NCI-H345 (cell line): ENCODE measurements around the gene HOTAIR.
A peak's percentile ranks its signal among the peaks of the same experiment; 100 is the strongest.

Experiments
- DNase-seq: peaks from one replicate; lab custom pipeline; 2025; lab: John Stamatoyannopoulos, UW

HOTAIR gene

GRCh38 chr12:54011665-54012532 is 37.1 kb upstream of the HOTAIR start:
- no peak for DNase-seq

- no peak for DNase-seq
Observed at GRCh38 chr12:54010972-54011664, 36.4 kb upstream of the HOTAIR start.

- no peak for DNase-seq
Observed at GRCh38 chr12:54010053-54010971, 35.6 kb upstream of the HOTAIR start.

GRCh38 chr12:54009171-54010052 is 34.7 kb upstream of the HOTAIR start:
- no peak for DNase-seq

- no peak for DNase-seq
Observed at GRCh38 chr12:54008260-54008552, 33.5 kb upstream of the HOTAIR start.

GRCh38 chr12:54007538-54008259 is 32.9 kb upstream of the HOTAIR start:
- no peak for DNase-seq

- no peak for DNase-seq
Observed at GRCh38 chr12:54006559-54007220, 31.9 kb upstream of the HOTAIR start.

GRCh38 chr12:54005853-54006558 is 31.3 kb upstream of the HOTAIR start:
- peak; percentile 72 for DNase-seq

- no peak for DNase-seq
Observed at GRCh38 chr12:54005531-54005852, 30.7 kb upstream of the HOTAIR start.

- no peak for DNase-seq
Observed at GRCh38 chr12:54004841-54005530, 30.2 kb upstream of the HOTAIR start.

- no peak for DNase-seq
Observed at GRCh38 chr12:54004063-54004840, 29.5 kb upstream of the HOTAIR start.

GRCh38 chr12:54003625-54004024 is 28.9 kb upstream of the HOTAIR start:
- DNase-seq, result no peak

GRCh38 chr12:54002915-54003389 is 28.2 kb upstream of the HOTAIR start:
- no peak for DNase-seq

GRCh38 chr12:54002278-54002914 is 27.6 kb upstream of the HOTAIR start:
- DNase-seq, result no peak

GRCh38 chr12:54001283-54002187 is 26.8 kb upstream of the HOTAIR start:
- DNase-seq, result no peak
